AG04450 (cell line): ENCODE data around the gene HLA-DOB. TPM values are rescaled to one million over a fixed set of nuclear protein-coding genes. Genes with fewer than 3 reads are reported as not detected.

Source experiments
- CTCF ChIA-PET: fragments of 300-600, 350-600 bp; formaldehyde crosslinking; extraction: SDS; loops from one replicate; lab custom pipeline; 2022; ENCODE audit warnings: antibody characterized with exemption, inconsistent platforms; lab: Charles Lee
- POLR2A ChIA-PET: fragments of 350-600 bp; formaldehyde crosslinking; extraction: SDS; loops from one replicate; lab custom pipeline; 2021; ENCODE audit warnings: antibody characterized with exemption, inconsistent platforms; lab: Yijun Ruan, JAX
- DNase-seq: peaks from one replicate; pipeline ENCODE4 v3.0.0-alpha.2; 2011; ENCODE audit warnings: low read depth, low spot score
- H3K27ac ChIP-seq: one replicate; pipeline ENCODE4 v1.5.1; 2012; ENCODE audit warnings: low read depth, low read length, control low read depth
- H3K27me3 ChIP-seq: one replicate; pipeline ENCODE4 v1.6.0; 2012; ENCODE audit warnings: low read length; ENCODE audit not compliant: control insufficient read depth, insufficient read depth
- H3K4me3 ChIP-seq: 2 replicates; pipeline ENCODE4 v1.5.1; 2011; ENCODE audit warnings: mild to moderate bottlenecking, low read depth, low read length, control low read depth
- H3K9me3 ChIP-seq: 2 replicates; pipeline ENCODE4 v1.5.1; 2012; ENCODE audit warnings: low read length; ENCODE audit not compliant: control insufficient read depth, insufficient read depth
- polyA plus RNA-seq: library from polyadenylated mRNA; depleted of rRNA; stranded (reverse); fragments of >200 nt; gene quantifications from 2 replicates; pipeline ENCODE4 v1.2.3, GENCODE V29; 2011
- TF ChIP-seq, protein P1 (sequence below): IDR thresholded peaks from 2 replicates; pipeline ENCODE4 v1.5.1; 2011; ENCODE audit warnings: low read depth, low read length, control low read depth, inconsistent platforms

Gene HLA-DOB
- polyA plus RNA-seq, 1 experiment = not detected

- no peak for DNase-seq
- H3K9me3 ChIP-seq = no peaks in the 10 kb centered on the region; the same call in 1 of the 2 replicates
- no peak overlapping the region for H3K27ac ChIP-seq
- ChIA-PET CTCF (interaction anchor here (3.8 to 6.8 kb wide), 2 partner anchors 18 to 33 kb away, joined by 99 to 271 read pairs; partner anchors contain the start of genes PSMB9 and TAP1), POLR2A (no interaction called here)
- H3K4me3 ChIP-seq = no peak overlapping the region
- H3K27me3 ChIP-seq = no peaks in the 10 kb centered on the region
- TF ChIP-seq, protein P1, sequence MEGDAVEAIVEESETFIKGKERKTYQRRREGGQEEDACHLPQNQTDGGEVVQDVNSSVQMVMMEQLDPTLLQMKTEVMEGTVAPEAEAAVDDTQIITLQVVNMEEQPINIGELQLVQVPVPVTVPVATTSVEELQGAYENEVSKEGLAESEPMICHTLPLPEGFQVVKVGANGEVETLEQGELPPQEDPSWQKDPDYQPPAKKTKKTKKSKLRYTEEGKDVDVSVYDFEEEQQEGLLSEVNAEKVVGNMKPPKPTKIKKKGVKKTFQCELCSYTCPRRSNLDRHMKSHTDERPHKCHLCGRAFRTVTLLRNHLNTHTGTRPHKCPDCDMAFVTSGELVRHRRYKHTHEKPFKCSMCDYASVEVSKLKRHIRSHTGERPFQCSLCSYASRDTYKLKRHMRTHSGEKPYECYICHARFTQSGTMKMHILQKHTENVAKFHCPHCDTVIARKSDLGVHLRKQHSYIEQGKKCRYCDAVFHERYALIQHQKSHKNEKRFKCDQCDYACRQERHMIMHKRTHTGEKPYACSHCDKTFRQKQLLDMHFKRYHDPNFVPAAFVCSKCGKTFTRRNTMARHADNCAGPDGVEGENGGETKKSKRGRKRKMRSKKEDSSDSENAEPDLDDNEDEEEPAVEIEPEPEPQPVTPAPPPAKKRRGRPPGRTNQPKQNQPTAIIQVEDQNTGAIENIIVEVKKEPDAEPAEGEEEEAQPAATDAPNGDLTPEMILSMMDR = no peak
Observed at GRCh38 chr6:32836873-32837272, 20.1 kb upstream of the HLA-DOB start.

DNA sequence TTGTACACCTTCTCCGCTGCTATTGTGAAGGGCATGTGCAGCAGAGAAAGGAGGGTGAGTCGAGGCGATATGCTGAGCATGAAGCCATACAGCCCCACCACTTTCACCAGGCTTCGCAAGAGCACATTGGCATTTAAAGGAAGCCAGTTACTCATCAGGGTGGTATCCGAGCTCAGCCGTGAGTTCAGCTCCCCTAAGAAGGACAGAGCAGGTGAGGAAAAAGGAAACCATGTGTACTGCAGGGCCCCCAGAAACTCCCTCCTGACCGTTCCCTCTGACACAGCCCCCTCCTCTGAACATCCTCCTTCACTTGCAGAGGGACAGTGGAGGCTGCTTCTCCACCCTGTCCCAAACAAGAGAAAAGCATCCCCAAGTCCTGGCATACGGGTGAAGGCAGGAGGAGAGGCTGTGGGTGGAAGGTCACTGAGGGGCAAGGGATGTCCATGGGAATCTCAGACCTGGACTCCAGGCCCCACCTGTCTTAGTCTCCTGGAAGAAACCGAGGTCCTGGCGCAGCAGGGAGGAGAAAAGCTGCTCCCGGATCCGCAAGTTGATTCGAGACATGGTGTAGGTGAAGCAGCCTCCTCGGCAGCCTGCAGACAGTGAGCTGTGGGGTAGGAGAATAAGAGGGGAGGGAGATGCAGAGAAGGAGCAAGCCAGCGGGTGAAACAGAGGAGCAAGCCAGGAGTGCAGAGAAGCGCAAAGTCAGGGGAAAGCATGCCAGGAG lies 18.5 kb upstream of the HLA-DOB start:
- Histone ChIP-seq H3K27ac (no peak overlapping the region), H3K27me3 (no peaks in the 10 kb centered on the region), H3K9me3 (no peaks in the 10 kb centered on the region; the same call in 1 of the 2 replicates), H3K4me3 (no peak overlapping the region)
- POLR2A ChIA-PET = no interaction called here
- no peak for DNase-seq
- CTCF ChIA-PET = interaction anchor here (0.6 kb wide), 1 partner anchor 24 kb away, joined by 3 read pairs; no protein-coding TSS in a partner anchor
- TF ChIP-seq, protein P1 = no peak

GRCh38 chr6:32833664-32834063 lies 16.9 kb upstream of the HLA-DOB start:
- no peaks in the 10 kb centered on the region for H3K27me3 ChIP-seq
- DNase-seq = no peak
- H3K9me3 ChIP-seq = no peaks in the 10 kb centered on the region; the same call in 1 of the 2 replicates
- TF ChIP-seq, protein P1 = no peak
- ChIA-PET CTCF (interaction anchor here (1.9 kb wide), 1 partner anchor 34 kb away, joined by 8 read pairs; no protein-coding TSS in a partner anchor), POLR2A (no interaction called here)
- H3K27ac ChIP-seq = no peak overlapping the region
- H3K4me3 ChIP-seq = no peak overlapping the region

DNA sequence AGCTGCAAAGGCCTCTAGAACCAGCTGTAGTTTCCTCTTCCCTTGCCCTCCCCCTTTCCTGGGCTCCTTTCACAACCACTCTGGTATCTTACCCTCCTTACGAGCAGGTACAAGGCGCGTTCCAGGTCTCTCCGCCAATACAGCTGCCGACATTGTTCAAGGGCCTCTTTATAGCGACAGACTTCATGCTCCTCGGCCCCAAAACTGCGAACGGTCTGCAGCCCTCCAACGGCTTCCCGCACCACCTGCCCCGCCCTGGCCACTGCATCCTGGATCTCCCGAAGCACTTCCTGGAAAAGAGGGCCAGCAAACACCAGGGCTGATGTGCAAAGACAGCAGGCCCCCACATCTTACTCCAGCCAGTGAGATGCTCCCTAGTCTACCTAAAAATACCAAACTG lies 15.7 kb upstream of the HLA-DOB start:
- TF ChIP-seq, protein P1 = no peak

DNA sequence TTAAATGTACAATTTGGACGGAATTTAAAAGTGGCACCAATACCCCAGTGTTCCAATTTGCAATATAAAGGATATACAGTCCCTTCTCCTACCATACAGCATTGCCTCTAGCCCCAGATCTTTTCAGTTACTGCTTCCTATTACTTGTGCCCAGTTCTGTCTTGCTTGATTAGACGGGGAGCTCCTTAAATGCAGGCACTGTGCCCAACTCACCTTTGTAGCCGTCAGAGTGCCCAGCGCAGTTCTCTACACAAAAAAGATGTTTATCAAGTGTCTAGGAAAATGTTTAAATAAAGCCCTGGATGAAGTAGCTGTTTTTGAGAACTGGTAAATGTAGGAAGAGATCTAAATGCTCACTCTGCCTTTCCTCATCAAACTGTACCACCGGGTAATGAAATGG lies 14.1 kb upstream of the HLA-DOB start:
- no peak for DNase-seq
- POLR2A ChIA-PET = no interaction called here
- no peak overlapping the region for H3K27ac ChIP-seq
- no peaks in the 10 kb centered on the region for H3K27me3 ChIP-seq
- TF ChIP-seq, protein P1 = no peak
- CTCF ChIA-PET = interaction anchor here (1.4 to 1.5 kb wide), 2 partner anchors 31 to 37 kb away, joined by 7 to 9 read pairs; no protein-coding TSS in a partner anchor
- no peak overlapping the region for H3K4me3 ChIP-seq
- H3K9me3 ChIP-seq = no peaks in the 10 kb centered on the region

More for the DNA sequence above, 15.7 kb upstream of the HLA-DOB start:
- Histone ChIP-seq H3K4me3 (no peak overlapping the region), H3K27ac (no peak overlapping the region), H3K9me3 (no peaks in the 10 kb centered on the region), H3K27me3 (no peaks in the 10 kb centered on the region)
- POLR2A ChIA-PET = no interaction called here
- DNase-seq = no peak
- CTCF ChIA-PET = interaction anchor here (0.7 to 1.9 kb wide), 2 partner anchors 21 to 35 kb away, joined by 3 to 8 read pairs; partner anchors contain the start of gene TAP1
